Body of pancreas (tissue), 4 donors: ENCODE results near the gene PLA2G15. TPM values are rescaled to one million over a fixed set of nuclear protein-coding genes. Genes with fewer than 3 reads are reported as not detected.

Experiments
- ATAC-seq: fragments of 150-250 bp; one replicate; pipeline ENCODE4 v1.9.1; 2016
- DNase-seq, 4 donors: peaks; one replicate each; pipeline ENCODE4 v3.0.0-alpha.2; 2019
- H3K27ac ChIP-seq, 4 donors: fragments of 200-600 bp; sonication (generic); 1 replicate in 3 of 4; 2 replicates in 1 of 4; pipeline versions ENCODE4 v1.5.1 to v1.6.1; 2016 to 2019; ENCODE audit warnings: mild to moderate bottlenecking in 1 of 4, mixed read lengths in 1 of 4, moderate library complexity in 1 of 4
- H3K27me3 ChIP-seq, 2 donors: fragments of 200-600 bp; sonication (generic); one replicate each; pipeline ENCODE4 v1.6.0; 2016; ENCODE audit warnings: mild to moderate bottlenecking in 1 of 2
- H3K36me3 ChIP-seq, 2 donors: fragments of 200-600 bp; sonication (generic); replicated peaks in 1 of 2; 2 replicates each; pipeline ENCODE4 v1.5.1; 2016; ENCODE audit warnings: low read depth in 2 of 2; ENCODE audit not compliant: insufficient read depth in 1 of 2
- H3K4me1 ChIP-seq: fragments of 200-600 bp; sonication (generic); one replicate; pipeline ENCODE4 v1.6.0; 2016
- H3K4me3 ChIP-seq, 2 donors: fragments of 200-600 bp; sonication (generic); 1 replicate in 1 of 2; 2 replicates in 1 of 2; pipeline ENCODE4 v1.5.1; 2016 to 2019
- H3K9me3 ChIP-seq, 3 donors: fragments of 200-600 bp; sonication (generic); 1 replicate in 2 of 3; 2 replicates in 1 of 3; pipeline ENCODE4 v1.5.1; 2016
- CTCF ChIP-seq, 7 experiments: fragments of 450-650 bp in 4 of 7; fragments of 200-600 bp in 3 of 7; sonication (generic) in 3 of 7; IDR thresholded peaks; one replicate each; pipeline ENCODE4 v1.5.1; 2016 to 2019; ENCODE audit warnings: antibody characterized with exemption in 7 of 7
- POLR2A ChIP-seq, 3 donors: fragments of 450-650 bp; IDR thresholded peaks; one replicate each; pipeline ENCODE4 v1.6.1; 2016; ENCODE audit warnings: antibody characterized with exemption in 3 of 3, mild to moderate bottlenecking in 2 of 3
- WGBS, 2 donors: methylation state at CpG; one replicate each; pipeline ENCODE4 v1.1.5; 2017; 5-methylcytosine and 5-hydroxymethylcytosine counted together
- intact Hi-C: fragments of 100-400 bp; cut with DNase I; formaldehyde crosslinking; loops from one replicate; pipeline ENCODE4 v1.15.1; 2023
- total RNA-seq, 2 donors: library from RNA; depleted of rRNA; stranded (reverse); fragments of >200 nt; gene quantifications; one replicate each; pipeline ENCODE4 v1.1.0, GENCODE V29; 2016

PLA2G15 gene
- total RNA-seq, 2 donors from 2014 or later = 8.2 to 9.6 TPM

DNA sequence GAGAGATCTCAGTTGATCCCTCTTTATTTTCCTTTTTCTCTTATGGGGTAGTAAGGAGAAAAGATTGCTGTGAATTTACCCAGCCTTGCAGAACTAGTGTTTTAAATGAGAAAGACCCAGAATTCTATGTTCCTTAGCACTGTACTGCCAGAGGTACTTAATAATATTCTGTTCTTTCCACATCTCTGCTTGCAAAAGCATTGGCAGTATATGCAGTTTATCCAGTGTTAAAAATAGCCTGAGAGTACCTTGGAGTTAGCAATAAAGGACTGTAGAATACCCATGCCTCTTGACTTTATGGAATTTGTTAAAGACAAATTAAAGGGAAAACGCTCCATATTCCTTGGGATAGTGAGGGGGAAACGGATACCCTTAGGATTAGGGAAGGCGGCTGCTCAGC is 31.1 kb downstream of the PLA2G15 start:
- no peak for ATAC-seq
- TF ChIP-seq POLR2A (IDR thresholded peaks at IDR 0.05) (no peak), CTCF (IDR thresholded peaks at IDR 0.05) (no peak)
- no peaks in the 10 kb centered on the region for H3K27me3 ChIP-seq
- DNase-seq = no peak
- no peaks in the 10 kb centered on the region for H3K9me3 ChIP-seq
- intact Hi-C loops = no loop called here
- 61 to 64% methylated on average over 3 of the region's 3 CpGs for WGBS, 2 donors
- H3K36me3 ChIP-seq = no peaks in the 10 kb centered on the region
- H3K4me1 ChIP-seq = peaks cover 17% of the 10 kb centered on the region
- H3K4me3 ChIP-seq = no peak overlapping the region
- H3K27ac ChIP-seq = no peak overlapping the region

DNA sequence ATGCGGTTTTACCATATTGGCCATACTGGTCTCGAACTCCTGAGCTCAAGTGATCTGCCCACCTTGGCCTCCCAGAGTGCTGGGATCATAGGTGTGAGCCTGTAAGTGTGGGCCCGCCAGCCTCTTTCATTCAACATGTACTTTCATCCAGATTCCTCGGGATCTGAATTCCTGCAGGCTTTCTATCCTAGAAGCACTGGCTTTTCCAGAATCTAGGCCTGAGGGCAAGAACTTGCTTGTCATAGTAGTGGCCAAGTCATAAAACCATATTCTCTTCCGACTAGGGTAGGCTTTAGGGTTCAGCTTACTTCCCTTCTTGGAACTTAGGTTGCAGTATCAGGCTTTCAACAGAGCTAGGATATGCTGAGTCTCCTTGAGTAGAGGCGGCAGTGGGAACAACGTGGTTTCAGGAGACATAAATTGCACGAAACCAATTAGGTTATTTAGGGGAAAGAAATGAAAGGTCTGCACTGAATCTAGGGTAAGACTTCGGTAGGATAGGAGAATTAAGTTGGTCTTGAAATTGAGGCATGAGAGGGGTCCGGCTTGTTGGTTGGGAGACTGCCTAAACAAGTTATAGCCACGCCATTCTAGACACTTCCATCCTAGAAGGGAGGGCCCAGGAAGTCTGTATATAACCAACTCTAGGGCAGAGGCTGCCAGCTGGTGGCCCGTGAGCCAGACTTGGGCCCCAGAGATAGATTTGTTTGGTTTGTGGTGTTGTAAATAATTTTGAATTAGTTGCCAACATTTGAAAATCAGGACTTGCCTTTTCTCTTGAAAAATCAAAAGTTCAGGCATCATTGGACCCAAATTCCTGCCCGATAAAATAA is 34.8 kb downstream of the PLA2G15 start:
- WGBS, 2 donors = 85 to 86% methylated on average over 13 of the region's 13 CpGs
- H3K4me3 ChIP-seq = no peak overlapping the region
- no peaks in the 10 kb centered on the region for H3K9me3 ChIP-seq
- H3K36me3 ChIP-seq = no peaks in the 10 kb centered on the region
- TF ChIP-seq CTCF (IDR thresholded peaks at IDR 0.05) = no peak
- TF ChIP-seq POLR2A (IDR thresholded peaks at IDR 0.05) = no peak
- intact Hi-C loops = no loop called here
- H3K4me1 ChIP-seq = no peaks in the 10 kb centered on the region
- H3K27ac ChIP-seq = no peak overlapping the region
- DNase-seq (no peak), ATAC-seq (no peak)
- H3K27me3 ChIP-seq = no peaks in the 10 kb centered on the region

- no peak for ATAC-seq
- no peak overlapping the region for H3K4me3 ChIP-seq
- DNase-seq = no peak
- 80 to 92% methylated on average over 4 of the region's 4 CpGs for WGBS, 2 donors
- no peaks in the 10 kb centered on the region for H3K36me3 ChIP-seq
- H3K9me3 ChIP-seq = no peaks in the 10 kb centered on the region
- H3K4me1 ChIP-seq = no peaks in the 10 kb centered on the region
- H3K27ac ChIP-seq = no peak overlapping the region
- TF ChIP-seq CTCF (IDR thresholded peaks at IDR 0.05) (no peak), POLR2A (IDR thresholded peaks at IDR 0.05) (no peak)
- H3K27me3 ChIP-seq = no peaks in the 10 kb centered on the region
- intact Hi-C loops = no loop called here
Measured at GRCh38 chr16:68281368-68282063, 36.3 kb downstream of the PLA2G15 start.

DNA sequence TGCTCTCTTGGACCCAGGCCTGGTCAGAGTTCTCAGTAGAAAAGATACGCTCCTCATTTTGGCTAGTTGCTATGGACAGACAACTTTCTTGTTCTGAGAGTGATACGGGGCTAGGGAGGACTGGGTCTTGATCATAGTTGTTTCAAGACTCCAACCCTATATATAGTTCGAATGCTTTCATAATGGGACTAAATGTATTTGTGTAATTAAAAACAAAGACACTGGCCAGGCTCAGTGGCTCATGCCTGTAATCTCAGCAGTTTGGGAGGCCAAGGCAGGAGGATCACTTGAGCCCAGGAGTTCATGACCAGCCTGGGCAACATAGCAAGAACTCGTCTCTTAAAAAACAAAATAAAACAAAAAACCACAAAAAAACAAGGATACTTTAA is 36.9 kb downstream of the PLA2G15 start:
- no peaks in the 10 kb centered on the region for H3K9me3 ChIP-seq
- no peak overlapping the region for H3K27ac ChIP-seq
- intact Hi-C loops = no loop called here
- 57 to 67% methylated on average over 4 of the region's 4 CpGs for WGBS, 2 donors
- no peaks in the 10 kb centered on the region for H3K36me3 ChIP-seq
- H3K27me3 ChIP-seq = no peaks in the 10 kb centered on the region
- TF ChIP-seq POLR2A (IDR thresholded peaks at IDR 0.05) = no peak
- TF ChIP-seq CTCF (IDR thresholded peaks at IDR 0.05) = no peak
- DNase-seq = no peak
- H3K4me3 ChIP-seq = no peak overlapping the region
- ATAC-seq = no peak
- no peaks in the 10 kb centered on the region for H3K4me1 ChIP-seq
